ENCODE results near the gene SERPINE1.

The SERPINE1 gene

GRCh38 chr7:101114492-101114891, 12.4 kb upstream of the SERPINE1 start:
- no peaks in the 10 kb centered on the region for H3K4me1 ChIP-seq (ENCODE audit: low read length)
- H3K4me2 ChIP-seq (ENCODE audit: low read depth, low read length), result no peak overlapping the region
- TF ChIP-seq EZH2 (optimal IDR thresholded peaks at IDR 0.05; ENCODE audit: low read depth, low read length) (no peak), EZH2phosphoT487 (IDR thresholded peaks at IDR 0.05; ENCODE audit: low read length) (no peak), CTCF (IDR thresholded peaks at IDR 0.05; ENCODE audit: low read length) (no peak)

GRCh38 chr7:101115215-101115614, 11.7 kb upstream of the SERPINE1 start:
- peaks cover 79% of the 10 kb centered on the region for H3K27me3 ChIP-seq (replicated peaks; ENCODE audit: insufficient read depth, low read length)
- H3K4me3 ChIP-seq (ENCODE audit: low read length), result no peak overlapping the region
- H4K20me1 ChIP-seq (ENCODE audit: insufficient read depth, low read length), result no peaks in the 10 kb centered on the region
- no peak overlapping the region for H3K4me2 ChIP-seq (ENCODE audit: low read depth, low read length)
- no peaks in the 10 kb centered on the region for H3K4me1 ChIP-seq (ENCODE audit: low read length)
- H2AFZ ChIP-seq (ENCODE audit: low read length), result no peak overlapping the region
- no peak overlapping the region for H3K27ac ChIP-seq (ENCODE audit: low read length)
- H3K9me2 ChIP-seq (replicated peaks; ENCODE audit: insufficient read depth, low read length), result no peaks in the 10 kb centered on the region
- no peak for DNase-seq
- no peak for TF ChIP-seq EZH2phosphoT487 (IDR thresholded peaks at IDR 0.05; ENCODE audit: low read length)
- no peak for TF ChIP-seq CTCF (IDR thresholded peaks at IDR 0.05; ENCODE audit: low read length)
- no peak for TF ChIP-seq EZH2 (optimal IDR thresholded peaks at IDR 0.05; ENCODE audit: low read depth, low read length)
- H3K36me3 ChIP-seq (replicated peaks; ENCODE audit: insufficient read depth, low read length), result no peaks in the 10 kb centered on the region
- no peaks in the 10 kb centered on the region for H3K9me3 ChIP-seq (replicated peaks; ENCODE audit: insufficient read depth, low read length)
- H3K9ac ChIP-seq (ENCODE audit: low read length), result no peak overlapping the region
- no peaks in the 10 kb centered on the region for H3K79me2 ChIP-seq (ENCODE audit: low read length)
- no peaks in the 10 kb centered on the region for H3F3A ChIP-seq (ENCODE audit: insufficient read depth, low read length)

More at GRCh38 chr7:101114492-101114891, 12.4 kb upstream of the SERPINE1 start:
- Histone ChIP-seq H3K36me3 (replicated peaks; ENCODE audit: insufficient read depth, low read length) (no peaks in the 10 kb centered on the region), H2AFZ (ENCODE audit: low read length) (no peak overlapping the region), H3K27ac (ENCODE audit: low read length) (no peak overlapping the region), H3K27me3 (replicated peaks; ENCODE audit: insufficient read depth, low read length) (peaks cover 79% of the 10 kb centered on the region), H3K9me2 (replicated peaks; ENCODE audit: insufficient read depth, low read length) (no peaks in the 10 kb centered on the region), H3F3A (ENCODE audit: insufficient read depth, low read length) (no peaks in the 10 kb centered on the region), H3K4me3 (ENCODE audit: low read length) (no peak overlapping the region), H3K79me2 (ENCODE audit: low read length) (no peaks in the 10 kb centered on the region), H4K20me1 (ENCODE audit: insufficient read depth, low read length) (no peaks in the 10 kb centered on the region), H3K9me3 (replicated peaks; ENCODE audit: insufficient read depth, low read length) (no peaks in the 10 kb centered on the region), H3K9ac (ENCODE audit: low read length) (no peak overlapping the region)
- no peak for DNase-seq

- Histone ChIP-seq H3K36me3 (replicated peaks; ENCODE audit: insufficient read depth, low read length) (no peaks in the 10 kb centered on the region), H3K9me2 (replicated peaks; ENCODE audit: insufficient read depth, low read length) (no peaks in the 10 kb centered on the region), H3K4me1 (ENCODE audit: low read length) (no peaks in the 10 kb centered on the region), H3K4me2 (ENCODE audit: low read depth, low read length) (no peak overlapping the region), H2AFZ (ENCODE audit: low read length) (no peak overlapping the region), H3K9ac (ENCODE audit: low read length) (no peak overlapping the region), H3K27ac (ENCODE audit: low read length) (no peak overlapping the region), H3K9me3 (replicated peaks; ENCODE audit: insufficient read depth, low read length) (no peaks in the 10 kb centered on the region), H4K20me1 (ENCODE audit: insufficient read depth, low read length) (no peaks in the 10 kb centered on the region), H3K4me3 (ENCODE audit: low read length) (no peak overlapping the region), H3K79me2 (ENCODE audit: low read length) (no peaks in the 10 kb centered on the region), H3K27me3 (replicated peaks; ENCODE audit: insufficient read depth, low read length) (peaks cover 91% of the 10 kb centered on the region), H3F3A (ENCODE audit: insufficient read depth, low read length) (no peaks in the 10 kb centered on the region)
- TF ChIP-seq EZH2 (optimal IDR thresholded peaks at IDR 0.05; ENCODE audit: low read depth, low read length) (no peak), CTCF (IDR thresholded peaks at IDR 0.05; ENCODE audit: low read length) (no peak), EZH2phosphoT487 (IDR thresholded peaks at IDR 0.05; ENCODE audit: low read length) (no peak)
- DNase-seq, result no peak
Measured at GRCh38 chr7:101116898-101117297, 10.0 kb upstream of the SERPINE1 start.
